ENCODE results near the gene KIAA0513.

- TF ChIP-seq CTCF (IDR thresholded peaks at IDR 0.05) = no peak
- no peak for TF ChIP-seq EZH2 (IDR thresholded peaks at IDR 0.05)
These were observed 46.8 kb downstream of the KIAA0513 start for GRCh38 chr16:85074225-85074914.

Measured in neural progenitor cell (in vitro differentiated cells).